Esophagus squamous epithelium (tissue), 5 donors: ENCODE results near the gene SEMA4D. TPM values are rescaled to one million over a fixed set of nuclear protein-coding genes. Genes with fewer than 3 reads are reported as not detected.

ENCODE experiments used
- DNase-seq: peaks from one replicate; lab custom pipeline; 2025; lab: John Stamatoyannopoulos, UW
- H3K27ac ChIP-seq, 4 donors: fragments of 200-600 bp; sonication (generic); one replicate each; pipeline ENCODE4 v1.5.1; 2016 to 2019; ENCODE audit warnings: mild to moderate bottlenecking in 1 of 4
- H3K27me3 ChIP-seq, 4 donors: fragments of 200-600 bp; sonication (generic); 1 replicate in 3 of 4; 2 replicates in 1 of 4; pipeline versions ENCODE4 v1.5.1 to v1.6.0; 2017 to 2021; ENCODE audit warnings: antibody characterized with exemption in 1 of 4
- H3K36me3 ChIP-seq, 3 donors: fragments of 200-600 bp; sonication (generic); one replicate each; pipeline ENCODE4 v1.5.1; 2016 to 2019
- H3K4me1 ChIP-seq, 3 donors: fragments of 200-600 bp; sonication (generic); one replicate each; pipeline ENCODE4 v1.5.1; 2017 to 2019
- H3K4me3 ChIP-seq, 4 donors: fragments of 200-600 bp; sonication (generic); 1 replicate in 3 of 4; 2 replicates in 1 of 4; pipeline ENCODE4 v1.5.1; 2016 to 2019; ENCODE audit warnings: mild to moderate bottlenecking in 2 of 4, moderate library complexity in 1 of 4
- H3K9me3 ChIP-seq, 3 donors: fragments of 200-600 bp; sonication (generic); one replicate each; pipeline ENCODE4 v1.5.1; 2016 to 2019
- CTCF ChIP-seq, 6 experiments: fragments of 450-650 bp in 4 of 6; fragments of 200-600 bp in 2 of 6; sonication (generic) in 2 of 6; IDR thresholded peaks; one replicate each; pipeline ENCODE4 v1.5.1; 2016 to 2019; ENCODE audit warnings: antibody characterized with exemption in 6 of 6, mild to moderate bottlenecking in 4 of 6, moderate library complexity in 4 of 6
- POLR2A ChIP-seq, 4 donors: fragments of 450-650 bp; IDR thresholded peaks; one replicate each; pipeline ENCODE4 v1.6.1; 2017; ENCODE audit warnings: antibody characterized with exemption in 4 of 4, mild to moderate bottlenecking in 4 of 4, moderate library complexity in 3 of 4
- WGBS, 2 donors: methylation state at CpG; one replicate each; pipeline ENCODE4 v1.1.5; 2018; 5-methylcytosine and 5-hydroxymethylcytosine counted together
- intact Hi-C: fragments of 100-400 bp; cut with DNase I; formaldehyde crosslinking; loops from one replicate; pipeline ENCODE4 v1.15.0; 2022
- total RNA-seq, 4 donors: library from RNA; depleted of rRNA; stranded (reverse); fragments of >200 nt; gene quantifications; one replicate each; pipeline ENCODE4 v1.1.0, GENCODE V29; 2016
- donor health status: DM: yes; HTN: yes; CAD: no.

The SEMA4D gene
- total RNA-seq, 4 donors from 2014 or later = 12.8 to 52.0 (median 20.5) TPM

GRCh38 chr9:89533411-89534095, 35.6 kb upstream of the SEMA4D start:
- intact Hi-C loops = no loop called here

GRCh38 chr9:89532944-89533343, 35.0 kb upstream of the SEMA4D start:
- H3K4me3 ChIP-seq = no peak overlapping the region
- no peaks in the 10 kb centered on the region for H3K9me3 ChIP-seq
- H3K27me3 ChIP-seq = no peaks in the 10 kb centered on the region
- WGBS, 2 donors = 71 to 100% methylated on average over 1 of the region's 1 CpG
- H3K27ac ChIP-seq = no peak overlapping the region
- H3K4me1 ChIP-seq = peaks cover 0 to 27% (median 3%) of the 10 kb centered on the region in 3 donors
- H3K36me3 ChIP-seq = no peaks in the 10 kb centered on the region
- intact Hi-C loops = no loop called here
- no peak for TF ChIP-seq POLR2A (IDR thresholded peaks at IDR 0.05)
- TF ChIP-seq CTCF (IDR thresholded peaks at IDR 0.05) = no peak
- no peak for DNase-seq

More at GRCh38 chr9:89533411-89534095, 35.6 kb upstream of the SEMA4D start:
- no peak for DNase-seq
- H3K9me3 ChIP-seq = no peaks in the 10 kb centered on the region
- 68 to 73% methylated on average over 6 to 10 of the region's 10 CpGs for WGBS, 2 donors
- H3K27me3 ChIP-seq = no peaks in the 10 kb centered on the region
- H3K4me3 ChIP-seq = no peak overlapping the region
- no peak overlapping the region for H3K27ac ChIP-seq
- TF ChIP-seq POLR2A (IDR thresholded peaks at IDR 0.05) (no peak), CTCF (IDR thresholded peaks at IDR 0.05) (no peak)
- no peaks in the 10 kb centered on the region for H3K36me3 ChIP-seq
- H3K4me1 ChIP-seq = peaks cover 0 to 21% (median 3%) of the 10 kb centered on the region in 3 donors

- peak overlapping the region in 1 of 4 donors; percentile 45 for H3K27ac ChIP-seq
- no peaks in the 10 kb centered on the region for H3K36me3 ChIP-seq
- WGBS, 2 donors = 49 to 67% methylated on average over 3 to 4 of the region's 4 CpGs
- TF ChIP-seq POLR2A (IDR thresholded peaks at IDR 0.05) = no peak
- no peak for TF ChIP-seq CTCF (IDR thresholded peaks at IDR 0.05)
- intact Hi-C loops = no loop called here
- H3K27me3 ChIP-seq = no peaks in the 10 kb centered on the region
- H3K4me1 ChIP-seq = peaks cover 0 to 31% (median 3%) of the 10 kb centered on the region in 3 donors
- DNase-seq = no peak
- no peak overlapping the region for H3K4me3 ChIP-seq
- no peaks in the 10 kb centered on the region for H3K9me3 ChIP-seq
Observed at GRCh38 chr9:89532478-89532877, 34.6 kb upstream of the SEMA4D start.

DNA sequence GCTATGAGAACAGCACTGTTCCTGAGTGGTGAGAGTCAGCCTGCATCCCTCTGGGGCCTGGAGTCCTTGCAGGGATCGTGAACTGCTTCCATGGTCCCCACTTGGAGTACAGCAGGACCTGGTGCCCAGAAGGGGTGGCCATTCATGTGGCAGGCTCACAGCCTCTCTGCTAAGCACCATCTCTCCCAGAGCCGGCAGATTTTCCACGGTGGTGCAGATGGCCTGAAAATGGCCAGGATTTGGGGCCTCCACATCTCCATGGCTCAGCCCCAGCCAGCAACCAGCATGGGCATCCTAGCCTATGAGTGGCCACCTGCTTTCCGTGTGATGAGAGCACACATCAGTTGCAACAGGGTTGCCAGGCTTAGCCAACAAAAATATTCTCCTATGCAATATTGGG, 33.9 kb upstream of the SEMA4D start:
- Histone ChIP-seq H3K36me3 (no peaks in the 10 kb centered on the region), H3K27ac (no peak overlapping the region), H3K4me1 (peaks cover 3 to 34% (median 3%) of the 10 kb centered on the region in 3 donors), H3K9me3 (no peaks in the 10 kb centered on the region), H3K4me3 (no peak overlapping the region), H3K27me3 (no peaks in the 10 kb centered on the region)
- intact Hi-C loops = no loop called here
- WGBS, 2 donors = 91 to 94% methylated on average over 2 to 3 of the region's 4 CpGs
- TF ChIP-seq POLR2A (IDR thresholded peaks at IDR 0.05) (no peak), CTCF (IDR thresholded peaks at IDR 0.05) (no peak)
- DNase-seq = no peak

DNA sequence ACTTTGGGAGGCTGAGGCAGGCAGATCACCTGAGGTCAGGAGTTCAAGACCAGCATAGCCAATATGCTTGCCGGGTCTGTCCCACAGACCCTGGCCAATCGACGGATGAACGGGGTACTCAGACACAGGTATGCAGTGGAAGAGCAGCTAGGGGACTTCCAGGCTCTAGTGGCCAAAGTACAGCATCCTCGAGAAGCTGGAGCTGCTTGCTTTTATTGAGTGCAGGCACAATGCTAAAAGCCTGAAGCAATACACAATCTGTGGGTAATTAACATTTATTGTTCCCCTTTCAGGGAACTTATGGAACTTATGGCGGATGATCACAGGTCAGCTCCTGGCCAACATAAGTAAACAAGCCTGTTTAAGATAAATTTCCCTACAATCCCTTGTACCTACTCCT, 32.8 kb upstream of the SEMA4D start:
- Histone ChIP-seq H3K9me3 (no peaks in the 10 kb centered on the region), H3K27ac (no peak overlapping the region), H3K36me3 (no peaks in the 10 kb centered on the region), H3K27me3 (no peaks in the 10 kb centered on the region), H3K4me1 (peaks cover 3 to 43% (median 3%) of the 10 kb centered on the region in 3 donors), H3K4me3 (no peak overlapping the region)
- DNase-seq = no peak
- 87 to 90% methylated on average over 2 to 6 of the region's 6 CpGs for whole genome bisulfite sequencing, 2 donors
- no peak for TF ChIP-seq CTCF (IDR thresholded peaks at IDR 0.05)
- no peak for TF ChIP-seq POLR2A (IDR thresholded peaks at IDR 0.05)
- intact Hi-C loops = no loop called here
